GM21515 (cell line): Measurements from ENCODE around the gene CYFIP1.
A peak's percentile ranks its signal among the peaks of the same experiment; 100 is the strongest.
"Not testable (repeated sequence)": the region's sequence is repeated elsewhere in the genome, so short reads cannot be mapped to it uniquely, and the experiment has no call there.

ENCODE experiments used
- ATAC-seq: cut with Tn5 transposase; IDR thresholded peaks from one replicate; pipeline ENCODE4 v1.9.1; 2021; ENCODE audit not compliant: unreplicated experiment

CYFIP1 gene

GRCh38 chr15:22980189-22981050 lies at the start of gene CYFIP1:
Gene CYFIP1 (minus strand): TSS chr15:22980368. CDS start chr15:22947285, 33,083 bp downstream.
- peak; percentile 73 for ATAC-seq

GRCh38 chr15:23026218-23026617 lies 46.0 kb upstream of the CYFIP1 start:
- ATAC-seq = no peak

- no peak for ATAC-seq
Observed at GRCh38 chr15:23022156-23022555, 42.0 kb upstream of the CYFIP1 start.

- no peak for ATAC-seq
Observed at GRCh38 chr15:23014394-23015000, 34.3 kb upstream of the CYFIP1 start.

GRCh38 chr15:23013681-23014080 lies 33.5 kb upstream of the CYFIP1 start:
- ATAC-seq = no peak

GRCh38 chr15:23012616-23013015 lies 32.4 kb upstream of the CYFIP1 start:
- ATAC-seq = not testable (repeated sequence)

GRCh38 chr15:23003736-23004135 lies 23.6 kb upstream of the CYFIP1 start:
- no peak for ATAC-seq

- ATAC-seq = no peak
Observed at GRCh38 chr15:23002920-23003319, 22.8 kb upstream of the CYFIP1 start.

- no peak for ATAC-seq
Observed at GRCh38 chr15:22995795-22996194, 15.6 kb upstream of the CYFIP1 start.

- no peak for ATAC-seq
Observed at GRCh38 chr15:22992024-22992326, 11.8 kb upstream of the CYFIP1 start.

- ATAC-seq = no peak
Observed at GRCh38 chr15:22989576-22990477, 9.7 kb upstream of the CYFIP1 start.

- ATAC-seq = no peak
Observed at GRCh38 chr15:22988811-22989210, 8.6 kb upstream of the CYFIP1 start.

GRCh38 chr15:22981931-22982330 lies 1.8 kb upstream of the CYFIP1 start:
- not testable (repeated sequence) for ATAC-seq

- no peak for ATAC-seq
Observed at GRCh38 chr15:22981051-22981840, 1.1 kb upstream of the CYFIP1 start.

GRCh38 chr15:22979238-22980188 lies 655 bp downstream of the CYFIP1 start:
- ATAC-seq = peak; percentile 46

GRCh38 chr15:22978691-22979237 lies 1.4 kb downstream of the CYFIP1 start:
- peak; percentile 37 for ATAC-seq

- no peak for ATAC-seq
Observed at GRCh38 chr15:22974745-22975144, 5.4 kb downstream of the CYFIP1 start.

- ATAC-seq = no peak
Observed at GRCh38 chr15:22973987-22974386, 6.2 kb downstream of the CYFIP1 start.

- peak; percentile 56 for ATAC-seq
Observed at GRCh38 chr15:22973286-22973685, 6.9 kb downstream of the CYFIP1 start.
